Hepatocyte (in vitro differentiated cells): ENCODE data around the gene SPACA7.

Experiments
- CTCF ChIP-seq: fragments of 200-600 bp; sonication (generic); IDR thresholded peaks from 2 replicates; pipeline ENCODE4 v1.5.1; 2016; ENCODE audit warnings: antibody characterized with exemption, mild to moderate bottlenecking; ENCODE audit not compliant: poor library complexity
- EZH2 ChIP-seq: fragments of 200-600 bp; sonication (generic); IDR thresholded peaks from 2 replicates; pipeline ENCODE4 v1.6.1; 2016; ENCODE audit warnings: antibody characterized with exemption, mild to moderate bottlenecking, borderline replicate concordance
- EZH2phosphoT487 ChIP-seq: fragments of 200-600 bp; sonication (generic); IDR thresholded peaks from one replicate; pipeline ENCODE4 v1.6.1; 2018; ENCODE audit warnings: antibody characterized with exemption, mild to moderate bottlenecking, low read depth, moderate library complexity; ENCODE audit not compliant: unreplicated experiment, severe bottlenecking

- TF ChIP-seq EZH2 (no peak), CTCF (no peak), EZH2phosphoT487 (no peak)
Measured at GRCh38 chr13:112473818-112474217, 97.7 kb downstream of the SPACA7 start.
